22Rv1 (cell line): ENCODE data around the gene CRACR2A.

Source experiments
- CTCF ChIP-seq: fragments of 450-650 bp; IDR thresholded peaks from 2 replicates; pipeline ENCODE4 v1.5.1; 2017; ENCODE audit warnings: mild to moderate bottlenecking
- ZFX ChIP-seq: fragments of 450-650 bp; IDR thresholded peaks from 2 replicates; pipeline ENCODE4 v1.6.1; 2017; ENCODE audit warnings: antibody characterized with exemption, borderline replicate concordance

- TF ChIP-seq CTCF (no peak), ZFX (no peak)
Observed at GRCh38 chr12:3578557-3578956, 174.4 kb downstream of the CRACR2A start.
